Measurements from ENCODE around the gene USP5.

- TF ChIP-seq, protein P1, sequence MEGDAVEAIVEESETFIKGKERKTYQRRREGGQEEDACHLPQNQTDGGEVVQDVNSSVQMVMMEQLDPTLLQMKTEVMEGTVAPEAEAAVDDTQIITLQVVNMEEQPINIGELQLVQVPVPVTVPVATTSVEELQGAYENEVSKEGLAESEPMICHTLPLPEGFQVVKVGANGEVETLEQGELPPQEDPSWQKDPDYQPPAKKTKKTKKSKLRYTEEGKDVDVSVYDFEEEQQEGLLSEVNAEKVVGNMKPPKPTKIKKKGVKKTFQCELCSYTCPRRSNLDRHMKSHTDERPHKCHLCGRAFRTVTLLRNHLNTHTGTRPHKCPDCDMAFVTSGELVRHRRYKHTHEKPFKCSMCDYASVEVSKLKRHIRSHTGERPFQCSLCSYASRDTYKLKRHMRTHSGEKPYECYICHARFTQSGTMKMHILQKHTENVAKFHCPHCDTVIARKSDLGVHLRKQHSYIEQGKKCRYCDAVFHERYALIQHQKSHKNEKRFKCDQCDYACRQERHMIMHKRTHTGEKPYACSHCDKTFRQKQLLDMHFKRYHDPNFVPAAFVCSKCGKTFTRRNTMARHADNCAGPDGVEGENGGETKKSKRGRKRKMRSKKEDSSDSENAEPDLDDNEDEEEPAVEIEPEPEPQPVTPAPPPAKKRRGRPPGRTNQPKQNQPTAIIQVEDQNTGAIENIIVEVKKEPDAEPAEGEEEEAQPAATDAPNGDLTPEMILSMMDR (IDR thresholded peaks at IDR 0.05; ENCODE audit: insufficient read depth, low read length, poor library complexity, severe bottlenecking), result no peak
- TF ChIP-seq EZH2phosphoT487 (conservative IDR thresholded peaks at IDR 0.05; ENCODE audit: low read length), result no peak
These were observed 613 bp upstream of the USP5 start, which contains the start of gene CDCA3 for GRCh38 chr12:6851153-6851920.
